HepG2 (cell line): Measurements from ENCODE around the gene METTL23. TPM values are rescaled to one million over a fixed set of nuclear protein-coding genes. Genes with fewer than 3 reads are reported as not detected.

Experiments
- ARID4A ChIP-seq: sonication (generic); formaldehyde crosslinking; IDR thresholded peaks from 2 replicates; pipeline ENCODE4 v1.5.0; 2020; ENCODE audit warnings: mild to moderate bottlenecking, missing genetic modification reagents, borderline replicate concordance
- FOXP1 ChIP-seq, 2 experiments: fragments of 450-650 bp in 1 of 2; IDR thresholded peaks; 2 replicates each; pipeline ENCODE4 v1.6.1; 2017 to 2018; ENCODE audit warnings: antibody characterized with exemption in 1 of 2
- HOXA3 ChIP-seq: sonication (generic); formaldehyde crosslinking; IDR thresholded peaks from 2 replicates; pipeline ENCODE4 v1.5.0; 2020; ENCODE audit warnings: missing genetic modification reagents
- KAT8 ChIP-seq: IDR thresholded peaks from 2 replicates; pipeline ENCODE4 v1.6.1; 2016; ENCODE audit warnings: missing genetic modification reagents, missing compliant biosample characterization
- LCORL ChIP-seq, 2 experiments: fragments of 450-650 bp in 1 of 2; sonication (generic) in 1 of 2; formaldehyde crosslinking in 1 of 2; IDR thresholded peaks; 2 replicates each; pipeline versions ENCODE4 v1.5.0 to v1.6.1; 2017 to 2020; ENCODE audit warnings: antibody characterized with exemption in 1 of 2, missing genetic modification reagents in 1 of 2
- RXRB ChIP-seq: IDR thresholded peaks from 2 replicates; pipeline ENCODE4 v1.6.1; 2016; ENCODE audit warnings: borderline replicate concordance, missing genetic modification reagents, missing compliant biosample characterization
- SSRP1 ChIP-seq: IDR thresholded peaks from 2 replicates; pipeline ENCODE4 v1.6.1; 2016; ENCODE audit warnings: control low read depth
- TFDP2 ChIP-seq: sonication (generic); formaldehyde crosslinking; IDR thresholded peaks from 2 replicates; pipeline ENCODE4 v1.4.0; 2020; ENCODE audit warnings: missing genetic modification reagents
- TRIM24 ChIP-seq: sonication (generic); formaldehyde crosslinking; IDR thresholded peaks from 2 replicates; pipeline ENCODE4 v1.8.0; 2022; ENCODE audit warnings: mild to moderate bottlenecking, missing genetic modification reagents
- ZNF30 ChIP-seq: sonication (generic); formaldehyde crosslinking; IDR thresholded peaks from 2 replicates; pipeline ENCODE4 v1.5.0; 2020; ENCODE audit warnings: mild to moderate bottlenecking, missing genetic modification reagents
- ZNF687 ChIP-seq: sonication (generic); formaldehyde crosslinking; IDR thresholded peaks from 2 replicates; pipeline ENCODE4 v1.5.1; 2020; ENCODE audit warnings: mild to moderate bottlenecking, missing genetic modification reagents, moderate library complexity
- ZNF782 ChIP-seq: sonication (generic); formaldehyde crosslinking; IDR thresholded peaks from 2 replicates; pipeline ENCODE4 v1.4.0; 2020; ENCODE audit warnings: missing genetic modification reagents, mild to moderate bottlenecking, borderline replicate concordance
- polyA plus RNA-seq, 8 experiments: library from polyadenylated mRNA; depleted of rRNA in 3 of 8; stranded (reverse) in 7 of 8; unstranded in 1 of 8; fragments of >200 nt; fragmentation: Illumina TruSeq in 4 of 8; extraction: Trizol in 4 of 8; gene quantifications; 2 replicates each; pipeline versions ENCODE4 v1.2.1 to v1.2.3, GENCODE V29; 2011 to 2016; ENCODE audit warnings: low read depth in 4 of 8, missing spikeins in 1 of 8, mixed read lengths in 1 of 8; ENCODE audit not compliant: insufficient read depth in 1 of 8
- total RNA-seq, 5 experiments: library from RNA; depleted of rRNA; stranded (reverse); fragments of >200 nt; fragmentation: Illumina TruSeq; extraction: Trizol; gene quantifications; 2 replicates each; pipeline ENCODE4 v1.2.3, GENCODE V29; 2016; ENCODE audit warnings: low read depth in 1 of 5
- TF ChIP-seq, protein P1 (sequence below): sonication (generic); formaldehyde crosslinking; IDR thresholded peaks from 2 replicates; pipeline ENCODE4 v1.8.0; 2022; ENCODE audit warnings: missing genetic modification reagents, mild to moderate bottlenecking, moderate library complexity, borderline replicate concordance
- TF ChIP-seq, protein P2 (sequence below): sonication (generic); formaldehyde crosslinking; IDR thresholded peaks from 2 replicates; pipeline ENCODE4 v1.4.0; 2020; ENCODE audit warnings: missing genetic modification reagents, mild to moderate bottlenecking, borderline replicate concordance

The METTL23 gene
- total and polyA plus RNA-seq, 2 of the 13 experiments (the other 11 are each of a cell fraction or from before 2014, with no cell fraction given) = 39.9 to 104 TPM

- TF ChIP-seq RXRB (CRISPR knock-in tag) = peak; percentile 68; the same call in 1 of the 2 replicates
- TF ChIP-seq ZNF687 (CRISPR knock-in tag) = peak; percentile 4
- no peak for TF ChIP-seq ZNF30 (CRISPR knock-in tag)
- TF ChIP-seq LCORL (IDR thresholded peaks at IDR 0.05) = peak; percentile 81
- TF ChIP-seq LCORL (CRISPR knock-in tag; IDR thresholded peaks at IDR 0.05) = peak; percentile 91
- no peak for TF ChIP-seq SSRP1
- no peak for TF ChIP-seq TRIM24 (CRISPR knock-in tag)
- TF ChIP-seq, protein P1, sequence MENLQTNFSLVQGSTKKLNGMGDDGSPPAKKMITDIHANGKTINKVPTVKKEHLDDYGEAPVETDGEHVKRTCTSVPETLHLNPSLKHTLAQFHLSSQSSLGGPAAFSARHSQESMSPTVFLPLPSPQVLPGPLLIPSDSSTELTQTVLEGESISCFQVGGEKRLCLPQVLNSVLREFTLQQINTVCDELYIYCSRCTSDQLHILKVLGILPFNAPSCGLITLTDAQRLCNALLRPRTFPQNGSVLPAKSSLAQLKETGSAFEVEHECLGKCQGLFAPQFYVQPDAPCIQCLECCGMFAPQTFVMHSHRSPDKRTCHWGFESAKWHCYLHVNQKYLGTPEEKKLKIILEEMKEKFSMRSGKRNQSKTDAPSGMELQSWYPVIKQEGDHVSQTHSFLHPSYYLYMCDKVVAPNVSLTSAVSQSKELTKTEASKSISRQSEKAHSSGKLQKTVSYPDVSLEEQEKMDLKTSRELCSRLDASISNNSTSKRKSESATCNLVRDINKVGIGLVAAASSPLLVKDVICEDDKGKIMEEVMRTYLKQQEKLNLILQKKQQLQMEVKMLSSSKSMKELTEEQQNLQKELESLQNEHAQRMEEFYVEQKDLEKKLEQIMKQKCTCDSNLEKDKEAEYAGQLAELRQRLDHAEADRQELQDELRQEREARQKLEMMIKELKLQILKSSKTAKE (CRISPR knock-in tag) = peak; percentile 66; the same call in 1 of the 2 replicates
- peak; percentile 18; the same call in 1 of the 2 replicates for TF ChIP-seq ARID4A (CRISPR knock-in tag)
- peak; percentile 64; the same call in 1 of the 2 replicates for TF ChIP-seq TFDP2 (CRISPR knock-in tag)
- no peak for TF ChIP-seq ZNF782
- TF ChIP-seq HOXA3 (CRISPR knock-in tag) = peak; percentile 35; the same call in 1 of the 2 replicates
- no peak for TF ChIP-seq FOXP1 (IDR thresholded peaks at IDR 0.05)
- peak; percentile 29; the same call in 1 of the 2 replicates for TF ChIP-seq FOXP1 (CRISPR knock-in tag; IDR thresholded peaks at IDR 0.05)
- TF ChIP-seq, protein P2, sequence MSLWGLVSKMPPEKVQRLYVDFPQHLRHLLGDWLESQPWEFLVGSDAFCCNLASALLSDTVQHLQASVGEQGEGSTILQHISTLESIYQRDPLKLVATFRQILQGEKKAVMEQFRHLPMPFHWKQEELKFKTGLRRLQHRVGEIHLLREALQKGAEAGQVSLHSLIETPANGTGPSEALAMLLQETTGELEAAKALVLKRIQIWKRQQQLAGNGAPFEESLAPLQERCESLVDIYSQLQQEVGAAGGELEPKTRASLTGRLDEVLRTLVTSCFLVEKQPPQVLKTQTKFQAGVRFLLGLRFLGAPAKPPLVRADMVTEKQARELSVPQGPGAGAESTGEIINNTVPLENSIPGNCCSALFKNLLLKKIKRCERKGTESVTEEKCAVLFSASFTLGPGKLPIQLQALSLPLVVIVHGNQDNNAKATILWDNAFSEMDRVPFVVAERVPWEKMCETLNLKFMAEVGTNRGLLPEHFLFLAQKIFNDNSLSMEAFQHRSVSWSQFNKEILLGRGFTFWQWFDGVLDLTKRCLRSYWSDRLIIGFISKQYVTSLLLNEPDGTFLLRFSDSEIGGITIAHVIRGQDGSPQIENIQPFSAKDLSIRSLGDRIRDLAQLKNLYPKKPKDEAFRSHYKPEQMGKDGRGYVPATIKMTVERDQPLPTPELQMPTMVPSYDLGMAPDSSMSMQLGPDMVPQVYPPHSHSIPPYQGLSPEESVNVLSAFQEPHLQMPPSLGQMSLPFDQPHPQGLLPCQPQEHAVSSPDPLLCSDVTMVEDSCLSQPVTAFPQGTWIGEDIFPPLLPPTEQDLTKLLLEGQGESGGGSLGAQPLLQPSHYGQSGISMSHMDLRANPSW (CRISPR knock-in tag) = no peak
- 0 out of 2 replicates have a peak, but pooled peaks have one; percentile 22 for TF ChIP-seq KAT8 (CRISPR knock-in tag)
Observed at GRCh38 chr17:76701471-76701967, 25.1 kb upstream of the METTL23 start (continued).
